Activated CD4-positive, alpha-beta T cell treated with anti-CD3 and anti-CD28 coated beads, Interleukin-2, amount 10 ng/mL, durations not matched to agents 7 days and 5 days (primary cell): ENCODE data around the gene ADAM33. TPM values are rescaled to one million over a fixed set of nuclear protein-coding genes. Genes with fewer than 3 reads are reported as not detected.

Experiments used
- CTCF ChIA-PET: fragments of 350-600 bp; sonication (Branson Sonifier 250); formaldehyde crosslinking; loops from one replicate; lab custom pipeline; 2021; ENCODE audit warnings: antibody characterized with exemption; lab: Charles Lee
- POLR2A ChIA-PET: fragments of 350-600 bp; sonication (Branson Sonifier 250); formaldehyde crosslinking; loops from one replicate; lab custom pipeline; 2021; ENCODE audit warnings: antibody characterized with exemption; lab: Charles Lee
- DNase-seq: peaks from one replicate; pipeline ENCODE4 v3.0.0-alpha.2; 2020
- H3K27ac Mint-ChIP-seq: one replicate; pipeline ENCODE4 v1.8.0; 2021; ENCODE audit warnings: mild to moderate bottlenecking, moderate library complexity, mixed read lengths
- H3K27me3 Mint-ChIP-seq: one replicate; pipeline ENCODE4 v1.8.0; 2021; ENCODE audit warnings: mixed read lengths
- H3K36me3 Mint-ChIP-seq: one replicate; pipeline ENCODE4 v1.8.0; 2021; ENCODE audit warnings: low read depth, mixed read lengths
- H3K4me1 Mint-ChIP-seq: one replicate; pipeline ENCODE4 v1.8.0; 2021; ENCODE audit warnings: mixed read lengths
- H3K4me3 Mint-ChIP-seq: one replicate; pipeline ENCODE4 v1.8.0; 2021; ENCODE audit warnings: mild to moderate bottlenecking, moderate library complexity, mixed read lengths
- H3K9me3 Mint-ChIP-seq: one replicate; pipeline ENCODE4 v1.8.0; 2021; ENCODE audit warnings: mixed read lengths
- total RNA-seq, 2 experiments: library from RNA; stranded (reverse); gene quantifications; one replicate each; pipeline ENCODE4 v1.2.3, GENCODE V29; 2021

The ADAM33 gene
- total RNA-seq, 2 experiments from 2014 or later: not detected

DNA sequence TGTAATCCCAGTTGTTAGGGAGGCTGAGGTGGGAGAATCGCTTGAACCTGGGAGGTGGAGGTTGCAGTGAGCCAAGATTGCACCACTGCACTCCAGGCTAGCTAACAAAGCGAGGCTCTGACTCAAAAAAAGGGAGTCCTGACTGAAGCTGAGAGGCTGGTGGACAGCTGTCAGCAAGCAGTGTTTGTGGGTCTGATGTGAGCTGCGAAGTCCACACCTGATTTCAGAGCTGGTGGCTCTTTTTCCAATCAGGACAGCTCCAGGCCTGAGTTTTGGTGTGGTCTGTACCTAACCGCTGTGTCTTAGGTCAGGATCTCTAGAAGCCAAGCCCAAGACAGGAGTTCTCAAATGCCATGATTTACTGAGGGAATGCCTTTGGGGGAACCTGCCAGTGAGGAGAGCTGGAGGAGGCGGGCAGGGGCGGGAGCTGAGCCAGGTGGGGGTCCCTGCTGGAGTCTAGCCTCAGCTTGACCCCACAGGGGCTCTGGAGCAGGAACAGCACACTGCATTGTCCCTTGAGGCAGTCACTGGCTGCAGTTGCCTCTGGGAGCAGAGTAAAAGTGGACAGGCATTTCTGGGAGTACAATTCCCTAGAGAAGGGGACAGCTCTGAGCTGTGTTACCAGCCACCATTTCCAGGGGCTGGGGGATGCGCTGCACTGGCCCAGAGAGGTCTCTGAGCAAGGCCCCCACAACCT lies 23.6 kb downstream of the ADAM33 start:
- DNase-seq: no peak
- Mint-ChIP-seq H3K4me1 (peaks cover 19% of the 10 kb centered on the region), H3K36me3 (no peaks in the 10 kb centered on the region), H3K27me3 (peaks cover 42% of the 10 kb centered on the region), H3K4me3 (no peak overlapping the region), H3K27ac (no peak overlapping the region), H3K9me3 (no peaks in the 10 kb centered on the region)
- ChIA-PET CTCF (interaction anchor here (1.0 to 2.2 kb wide), 4 partner anchors 10 to 197 kb away, joined by 3 to 7 read pairs (median 6); partner anchors contain the start of gene AP5S1), POLR2A (no interaction called here)

DNA sequence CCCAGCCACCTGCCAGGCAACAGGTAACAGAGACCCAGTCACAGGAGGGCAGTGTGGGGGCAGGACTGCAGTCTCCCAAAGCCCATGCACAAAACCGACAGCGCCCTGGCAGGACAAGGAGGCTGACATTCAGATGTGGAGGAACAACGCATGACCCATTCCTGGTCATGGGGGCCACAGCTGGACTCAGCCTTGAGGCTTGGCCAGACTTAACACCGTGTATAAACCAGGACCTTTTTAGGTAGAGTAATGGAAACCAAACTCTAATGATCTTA lies 26.7 kb downstream of the ADAM33 start:
- ChIA-PET POLR2A (no interaction called here), CTCF (no interaction called here)
- no peak for DNase-seq
- H3K27me3 Mint-ChIP-seq: peaks cover 17% of the 10 kb centered on the region
- H3K4me3 Mint-ChIP-seq: no peak overlapping the region
- H3K4me1 Mint-ChIP-seq: peaks cover 24% of the 10 kb centered on the region
- no peak overlapping the region for H3K27ac Mint-ChIP-seq
- H3K9me3 Mint-ChIP-seq: no peaks in the 10 kb centered on the region
- H3K36me3 Mint-ChIP-seq: no peaks in the 10 kb centered on the region

DNA sequence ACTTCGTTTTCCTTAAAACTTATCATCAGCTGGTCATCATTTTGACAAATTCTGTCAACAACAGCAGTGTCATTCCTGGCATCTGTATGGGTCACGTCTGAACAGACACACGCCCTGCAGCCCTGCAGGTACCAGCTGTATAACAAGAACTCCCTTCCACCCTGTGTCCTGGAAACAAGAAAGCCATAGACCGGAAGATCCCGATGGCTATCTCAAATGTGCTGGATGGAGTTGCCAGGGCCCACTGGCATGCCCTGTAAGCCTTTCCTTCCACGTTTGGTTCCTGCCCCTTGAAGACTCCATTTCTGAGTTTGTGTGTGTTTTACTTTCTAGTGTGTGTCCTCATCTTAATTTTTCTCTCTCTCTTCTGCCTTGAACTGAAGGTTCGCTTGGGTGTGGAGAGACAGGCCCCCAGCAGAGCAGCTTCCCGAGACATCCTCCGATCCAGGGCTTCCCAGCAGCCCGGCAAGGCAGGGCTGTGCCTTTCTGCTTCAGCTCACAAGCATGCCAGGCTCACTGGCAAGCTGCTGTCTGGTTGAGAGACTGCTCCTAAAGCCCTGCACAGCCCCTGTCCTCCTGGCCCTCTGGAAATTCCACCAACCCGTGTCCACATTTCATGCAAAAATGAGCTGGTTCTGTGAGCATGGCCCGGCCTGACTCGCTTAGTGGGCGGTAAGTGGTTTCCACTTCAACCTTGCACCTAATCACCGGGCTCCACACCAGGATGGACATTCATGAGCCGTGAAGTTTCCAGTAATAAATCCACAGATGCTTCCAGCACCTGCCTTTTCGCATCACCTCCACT lies 27.3 kb downstream of the ADAM33 start:
- H3K27me3 Mint-ChIP-seq: peaks cover 12% of the 10 kb centered on the region
- no peaks in the 10 kb centered on the region for H3K36me3 Mint-ChIP-seq
- POLR2A ChIA-PET: no interaction called here
- DNase-seq: no peak
- H3K4me1 Mint-ChIP-seq: peaks cover 21% of the 10 kb centered on the region
- no peak overlapping the region for H3K27ac Mint-ChIP-seq
- no peak overlapping the region for H3K4me3 Mint-ChIP-seq
- H3K9me3 Mint-ChIP-seq: no peaks in the 10 kb centered on the region
- CTCF ChIA-PET: interaction anchor here (0.6 to 1.0 kb wide), 2 partner anchors 11 to 28 kb away, joined by 3 to 4 read pairs; no protein-coding TSS in a partner anchor

DNA sequence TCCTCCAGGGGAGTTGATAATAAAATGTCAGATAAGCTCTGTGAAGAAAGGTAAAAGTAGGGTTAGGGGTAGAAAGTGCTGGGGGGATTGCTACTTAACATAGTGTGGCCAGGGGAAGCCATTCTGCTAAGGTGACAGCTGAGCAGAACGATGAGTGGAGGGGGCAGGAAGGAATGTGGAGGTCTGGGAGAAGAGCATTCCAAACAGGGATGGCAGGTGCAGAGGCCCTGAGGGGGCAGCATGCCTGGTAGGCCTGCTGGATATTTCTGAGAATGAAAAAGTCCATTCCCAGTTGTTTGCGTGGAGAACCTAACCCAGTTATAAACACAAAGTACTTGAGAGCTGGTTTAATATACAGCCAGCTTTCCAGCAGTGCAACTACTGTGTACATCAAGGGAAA lies 27.9 kb downstream of the ADAM33 start:
- no peak overlapping the region for H3K27ac Mint-ChIP-seq
- ChIA-PET CTCF (interaction anchor here (0.6 to 1.0 kb wide), 2 partner anchors 11 to 27 kb away, joined by 3 to 4 read pairs; no protein-coding TSS in a partner anchor), POLR2A (no interaction called here)
- DNase-seq: no peak
- H3K27me3 Mint-ChIP-seq: peaks cover 9% of the 10 kb centered on the region
- no peak overlapping the region for H3K4me3 Mint-ChIP-seq
- no peaks in the 10 kb centered on the region for H3K36me3 Mint-ChIP-seq
- H3K4me1 Mint-ChIP-seq: peaks cover 15% of the 10 kb centered on the region
- H3K9me3 Mint-ChIP-seq: no peaks in the 10 kb centered on the region

GRCh38 chr20:3652676-3653596 lies 28.9 kb downstream of the ADAM33 start:
- CTCF ChIA-PET: interaction anchor here (1.0 kb wide), 1 partner anchor 12 kb away, joined by 4 read pairs; no protein-coding TSS in a partner anchor
- Mint-ChIP-seq H3K9me3 (no peaks in the 10 kb centered on the region), H3K36me3 (no peaks in the 10 kb centered on the region), H3K4me1 (peaks cover 11% of the 10 kb centered on the region), H3K27me3 (peaks cover 5% of the 10 kb centered on the region), H3K4me3 (no peak overlapping the region), H3K27ac (no peak overlapping the region)
- POLR2A ChIA-PET: no interaction called here
- no peak for DNase-seq

DNA sequence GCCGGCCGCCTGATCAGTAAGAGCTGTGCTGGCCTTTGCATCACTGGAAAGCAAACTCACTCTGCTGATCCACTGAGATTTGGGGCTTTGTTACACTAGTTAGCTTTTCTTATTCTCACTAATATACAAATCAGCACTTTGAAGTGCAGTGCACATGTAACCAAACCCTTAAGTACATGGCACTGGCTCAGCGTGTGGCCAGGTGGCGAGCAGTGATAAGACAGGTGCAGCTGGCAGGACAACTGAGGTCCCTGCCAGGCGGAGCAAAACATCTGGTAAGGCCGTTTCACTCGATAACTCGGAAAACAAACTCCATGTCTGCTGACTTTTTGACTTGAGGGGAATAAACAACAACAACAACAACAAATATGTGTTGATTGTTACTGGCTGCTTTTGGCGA lies 29.6 kb downstream of the ADAM33 start:
- peaks cover 5% of the 10 kb centered on the region for H3K27me3 Mint-ChIP-seq
- no peaks in the 10 kb centered on the region for H3K9me3 Mint-ChIP-seq
- CTCF ChIA-PET: no interaction called here

DNA sequence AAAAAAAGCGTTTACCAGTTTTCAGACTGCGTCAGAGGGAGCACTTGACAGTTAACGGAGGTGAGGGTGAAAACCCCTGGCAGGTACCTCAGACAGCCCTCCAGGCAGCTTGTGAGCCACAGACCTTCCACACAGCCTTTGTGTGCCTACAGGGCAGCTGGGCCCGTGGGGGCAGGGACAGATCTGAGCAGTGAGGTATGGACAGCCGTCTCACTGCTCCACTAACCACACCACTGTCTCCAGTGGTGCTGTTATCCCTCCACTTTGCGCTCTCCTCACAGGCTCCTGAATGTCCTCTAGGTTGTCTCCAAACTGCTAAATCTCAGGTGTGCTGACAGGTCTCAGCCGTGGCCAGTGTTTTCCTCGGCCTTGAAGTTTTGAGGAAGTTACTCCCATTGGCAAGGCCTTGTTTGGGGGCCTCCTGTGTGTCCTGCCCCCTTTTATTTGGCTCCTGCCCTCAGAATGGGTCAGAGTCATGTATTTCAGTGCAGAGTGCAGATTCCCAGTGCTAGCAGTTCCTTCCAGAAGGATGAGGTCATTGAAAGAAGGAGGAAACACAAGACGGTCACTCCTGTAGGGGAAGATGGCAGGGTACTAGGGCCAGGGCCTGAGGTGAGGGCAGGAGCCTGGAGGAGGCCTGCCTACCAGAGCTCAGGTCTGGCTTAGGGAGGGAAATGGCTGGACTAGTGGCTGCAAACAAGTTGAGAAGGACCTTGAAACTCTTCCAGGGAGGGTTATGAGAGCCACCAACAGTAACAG lies 30.4 kb downstream of the ADAM33 start:
- ChIA-PET POLR2A (no interaction called here), CTCF (interaction anchor here (0.7 kb wide), 1 partner anchor 35 kb away, joined by 3 read pairs; no protein-coding TSS in a partner anchor)
- DNase-seq: no peak
- no peaks in the 10 kb centered on the region for H3K36me3 Mint-ChIP-seq
- H3K27ac Mint-ChIP-seq: no peak overlapping the region
- peaks cover 11% of the 10 kb centered on the region for H3K4me1 Mint-ChIP-seq
- H3K27me3 Mint-ChIP-seq: peaks cover 2% of the 10 kb centered on the region
- H3K9me3 Mint-ChIP-seq: no peaks in the 10 kb centered on the region
- no peak overlapping the region for H3K4me3 Mint-ChIP-seq

More for the DNA sequence above, 29.6 kb downstream of the ADAM33 start:
- no peaks in the 10 kb centered on the region for H3K36me3 Mint-ChIP-seq
- peaks cover 11% of the 10 kb centered on the region for H3K4me1 Mint-ChIP-seq
- no peak overlapping the region for H3K4me3 Mint-ChIP-seq
- no peak for DNase-seq
- POLR2A ChIA-PET: no interaction called here
- H3K27ac Mint-ChIP-seq: no peak overlapping the region

- Mint-ChIP-seq H3K36me3 (no peaks in the 10 kb centered on the region), H3K27me3 (no peaks in the 10 kb centered on the region), H3K4me1 (peaks cover 11% of the 10 kb centered on the region), H3K9me3 (no peaks in the 10 kb centered on the region), H3K27ac (no peak overlapping the region), H3K4me3 (no peak overlapping the region)
- ChIA-PET CTCF (no interaction called here), POLR2A (no interaction called here)
- no peak for DNase-seq
Observed at GRCh38 chr20:3648951-3649350, 32.9 kb downstream of the ADAM33 start.

GRCh38 chr20:3647473-3647872 lies 34.3 kb downstream of the ADAM33 start:
- Mint-ChIP-seq H3K4me3 (no peak overlapping the region), H3K4me1 (peaks cover 4% of the 10 kb centered on the region), H3K9me3 (no peaks in the 10 kb centered on the region), H3K27ac (no peak overlapping the region), H3K27me3 (no peaks in the 10 kb centered on the region), H3K36me3 (no peaks in the 10 kb centered on the region)
- DNase-seq: no peak
- ChIA-PET CTCF (interaction anchor here (1.4 kb wide), 1 partner anchor 20 kb away, joined by 3 read pairs; no protein-coding TSS in a partner anchor), POLR2A (no interaction called here)

DNA sequence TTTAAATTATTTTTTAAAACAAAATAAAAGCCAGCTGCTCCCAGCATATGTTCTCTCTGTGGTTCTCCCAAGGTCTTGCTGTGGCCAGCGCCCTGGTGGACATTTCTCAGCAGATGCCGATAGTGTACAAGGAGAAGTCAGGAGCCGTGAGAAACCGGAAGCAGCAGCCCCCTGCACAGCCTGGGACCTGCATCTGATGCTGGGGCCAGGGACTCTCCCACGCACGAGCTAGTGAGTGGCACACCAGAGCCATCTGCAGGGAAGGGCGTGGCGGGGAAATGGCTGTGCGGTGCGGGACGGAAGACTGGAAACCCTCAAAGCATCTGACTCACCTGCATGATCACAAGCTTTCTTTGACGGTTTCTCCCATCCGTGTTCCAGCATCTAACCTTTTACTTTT lies 35.2 kb downstream of the ADAM33 start:
- no peak for DNase-seq
- ChIA-PET POLR2A (no interaction called here), CTCF (interaction anchor here (1.4 kb wide), 1 partner anchor 21 kb away, joined by 3 read pairs; no protein-coding TSS in a partner anchor)
- Mint-ChIP-seq H3K4me1 (no peaks in the 10 kb centered on the region), H3K36me3 (peaks cover 4% of the 10 kb centered on the region), H3K27me3 (no peaks in the 10 kb centered on the region), H3K27ac (no peak overlapping the region), H3K4me3 (no peak overlapping the region), H3K9me3 (no peaks in the 10 kb centered on the region)

- H3K4me3 Mint-ChIP-seq: no peak overlapping the region
- CTCF ChIA-PET: no interaction called here
- peaks cover 4% of the 10 kb centered on the region for H3K36me3 Mint-ChIP-seq
- H3K27me3 Mint-ChIP-seq: no peaks in the 10 kb centered on the region
- POLR2A ChIA-PET: no interaction called here
- H3K9me3 Mint-ChIP-seq: no peaks in the 10 kb centered on the region
- no peak overlapping the region for H3K27ac Mint-ChIP-seq
- no peak for DNase-seq
- no peaks in the 10 kb centered on the region for H3K4me1 Mint-ChIP-seq
Observed at GRCh38 chr20:3646067-3646440, 35.8 kb downstream of the ADAM33 start.
